ENCODE data around the gene HIVEP3.

GRCh38 chr1:41612953-41613352, 305.8 kb downstream of the HIVEP3 start:
- TF ChIP-seq, protein P1, sequence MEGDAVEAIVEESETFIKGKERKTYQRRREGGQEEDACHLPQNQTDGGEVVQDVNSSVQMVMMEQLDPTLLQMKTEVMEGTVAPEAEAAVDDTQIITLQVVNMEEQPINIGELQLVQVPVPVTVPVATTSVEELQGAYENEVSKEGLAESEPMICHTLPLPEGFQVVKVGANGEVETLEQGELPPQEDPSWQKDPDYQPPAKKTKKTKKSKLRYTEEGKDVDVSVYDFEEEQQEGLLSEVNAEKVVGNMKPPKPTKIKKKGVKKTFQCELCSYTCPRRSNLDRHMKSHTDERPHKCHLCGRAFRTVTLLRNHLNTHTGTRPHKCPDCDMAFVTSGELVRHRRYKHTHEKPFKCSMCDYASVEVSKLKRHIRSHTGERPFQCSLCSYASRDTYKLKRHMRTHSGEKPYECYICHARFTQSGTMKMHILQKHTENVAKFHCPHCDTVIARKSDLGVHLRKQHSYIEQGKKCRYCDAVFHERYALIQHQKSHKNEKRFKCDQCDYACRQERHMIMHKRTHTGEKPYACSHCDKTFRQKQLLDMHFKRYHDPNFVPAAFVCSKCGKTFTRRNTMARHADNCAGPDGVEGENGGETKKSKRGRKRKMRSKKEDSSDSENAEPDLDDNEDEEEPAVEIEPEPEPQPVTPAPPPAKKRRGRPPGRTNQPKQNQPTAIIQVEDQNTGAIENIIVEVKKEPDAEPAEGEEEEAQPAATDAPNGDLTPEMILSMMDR (IDR thresholded peaks at IDR 0.05) = no peak
- no peak for TF ChIP-seq POLR2A (IDR thresholded peaks at IDR 0.05)

Measured in right lobe of liver (tissue), 4 donors.